GM10266 (cell line): ENCODE measurements around the gene FAM234A.

Source experiments
- DNase-seq: peaks from one replicate; pipeline ENCODE4 v3.0.0; 2012; ENCODE audit errors: extremely low spot score
- CTCF ChIP-seq: IDR thresholded peaks from 2 replicates; pipeline ENCODE4 v1.5.1; 2012; ENCODE audit warnings: mild to moderate bottlenecking, low read depth; ENCODE audit not compliant: control insufficient read depth, insufficient read depth; ENCODE audit errors: missing control alignments

The FAM234A gene

GRCh38 chr16:273547-274421, 39.2 kb downstream of the FAM234A start:
- no peak for DNase-seq
- TF ChIP-seq CTCF = no peak

GRCh38 chr16:275041-275641, 40.5 kb downstream of the FAM234A start:
- peak; percentile 57 for DNase-seq
- no peak for TF ChIP-seq CTCF

DNA sequence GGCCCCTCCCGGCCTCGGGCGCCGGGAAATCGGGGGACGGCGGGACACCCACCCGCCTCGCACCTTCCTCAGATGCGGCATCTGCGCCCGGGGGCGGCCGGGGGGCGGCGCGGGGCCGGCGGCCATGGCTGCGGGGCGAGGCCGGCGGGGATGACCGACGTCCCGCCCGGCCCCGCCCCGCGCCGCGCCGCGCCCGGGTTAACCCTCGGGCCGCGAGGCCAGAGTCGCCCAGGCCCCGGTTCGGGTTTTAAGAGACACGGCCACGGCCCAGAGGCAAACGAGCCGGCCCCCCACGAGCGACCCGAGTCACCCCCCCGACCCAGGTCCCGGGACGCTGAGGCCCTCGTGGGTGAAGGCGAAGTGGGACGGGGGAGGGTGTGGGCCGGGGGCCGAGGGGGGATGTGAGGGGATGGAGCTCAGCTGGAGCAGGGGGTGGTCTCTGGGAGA, 41.2 kb downstream of the FAM234A start, which contains the start of gene RGS11:
TSS of gene RGS11 (minus strand) at position 159 of the 447 bp plus-strand sequence. CDS start at position 126, 33 bp downstream.
- DNase-seq = peak; percentile 38
- TF ChIP-seq CTCF = no peak

GRCh38 chr16:276426-277077, 41.9 kb downstream of the FAM234A start:
- DNase-seq = no peak
- TF ChIP-seq CTCF = no peak

DNA sequence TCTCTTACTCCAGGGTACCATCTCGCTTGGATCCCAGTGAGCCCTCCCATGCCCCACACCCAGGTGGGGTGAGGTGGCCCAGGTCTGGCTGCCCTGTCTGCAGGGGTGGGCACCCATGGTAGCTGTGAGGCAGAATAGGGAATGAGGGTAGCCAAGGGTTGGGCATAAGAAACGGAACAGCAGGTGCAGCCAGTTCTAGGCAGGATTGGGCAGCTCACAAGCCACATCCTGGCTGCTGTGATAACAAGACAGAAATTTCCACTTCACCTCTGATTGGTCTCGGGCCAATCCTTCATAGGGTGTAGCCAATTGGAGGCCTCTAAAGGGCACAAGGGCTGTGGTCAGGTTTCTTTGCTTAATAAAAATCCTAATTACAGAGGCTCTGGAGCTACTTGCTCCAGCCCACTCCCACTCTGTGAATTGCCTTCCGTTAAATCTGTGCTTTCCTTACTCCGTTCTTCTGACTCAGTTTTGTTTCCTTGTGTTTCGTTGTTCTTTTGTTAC, 44.3 kb downstream of the FAM234A start:
- peak; percentile 80 for DNase-seq
- no peak for TF ChIP-seq CTCF

GRCh38 chr16:279531-279930, 44.9 kb downstream of the FAM234A start:
- DNase-seq = peak; percentile 39
- TF ChIP-seq CTCF = no peak

DNA sequence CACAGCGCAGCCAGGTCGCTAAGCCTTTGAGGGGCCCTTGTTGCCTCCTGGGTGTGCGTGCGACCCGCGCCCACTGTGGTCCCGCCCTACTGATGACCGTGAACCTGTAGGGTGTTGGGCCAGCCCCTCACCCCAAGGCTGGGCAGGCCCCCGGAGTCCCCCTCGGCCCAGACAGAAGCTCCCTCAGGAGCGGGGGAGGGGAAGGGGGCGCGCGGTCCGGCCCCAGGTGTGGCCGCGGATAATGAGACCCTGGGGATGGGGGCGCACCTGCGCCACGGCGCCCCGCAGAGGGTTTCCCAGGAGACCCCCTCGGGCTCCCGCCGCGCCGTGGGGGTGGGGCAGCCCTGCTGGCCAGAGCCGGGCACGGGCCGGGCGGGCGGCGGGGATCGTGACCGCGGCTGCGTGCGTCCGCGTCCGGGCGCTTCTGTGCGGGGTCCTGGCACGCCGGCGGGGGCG, 45.4 kb downstream of the FAM234A start:
- no peak for DNase-seq
- no peak for TF ChIP-seq CTCF
